Measurements from ENCODE around the gene KDM7A. TPM values are rescaled to one million over a fixed set of nuclear protein-coding genes. Genes with fewer than 3 reads are reported as not detected.
"Not testable (repeated sequence)": the region's sequence is repeated elsewhere in the genome, so short reads cannot be mapped to it uniquely, and the experiment has no call there.

The KDM7A gene
- total and polyA plus RNA-seq, 8 donors = 2.3 to 49.8 (median 17.9) TPM

- Histone ChIP-seq H3K4me1 (peaks cover 0 to 12% (median 3%) of the 10 kb centered on the region in 4 donors), H3K4me3 (no peak overlapping the region), H3K27me3 (no peaks in the 10 kb centered on the region), H3K9me3 (peaks cover 0 to 6% (median 0%) of the 10 kb centered on the region in 4 donors), H3K27ac (no peak overlapping the region), H3K36me3 (no peaks in the 10 kb centered on the region)
- TF ChIP-seq CTCF (IDR thresholded peaks at IDR 0.05) (no peak), POLR2A (IDR thresholded peaks at IDR 0.05) (no peak), POLR2AphosphoS5 (IDR thresholded peaks at IDR 0.05) (no peak), EP300 (IDR thresholded peaks at IDR 0.05) (no peak)
- intact Hi-C loops (cut with DNase I; ENCODE audit: low total_unique reads) = no loop called here
- DNase-seq = no peak
Observed at GRCh38 chr7:140203556-140203955, 26.8 kb upstream of the KDM7A start.

- H3K27me3 ChIP-seq; DNase-seq; intact Hi-C loops (cut with DNase I; ENCODE audit: low total_unique reads); H3K27ac ChIP-seq; H3K4me3 ChIP-seq; H3K36me3 ChIP-seq; H3K9me3 ChIP-seq: not testable (repeated sequence)
- 92 to 96% (median 92%) methylated on average over 6 of the region's 6 CpGs for WGBS, 5 donors
- peaks cover 0 to 12% (median 3%) of the 10 kb centered on the region in 4 donors for H3K4me1 ChIP-seq
Observed at GRCh38 chr7:140202942-140203341, 26.2 kb upstream of the KDM7A start.

GRCh38 chr7:140201393-140201792 is 24.6 kb upstream of the KDM7A start:
- WGBS, 5 donors = 81 to 93% (median 91%) methylated on average over 6 of the region's 6 CpGs
- Histone ChIP-seq H3K27me3 (no peaks in the 10 kb centered on the region), H3K27ac (no peak overlapping the region), H3K4me1 (peaks cover 0 to 12% (median 3%) of the 10 kb centered on the region in 4 donors), H3K9me3 (peaks cover 0 to 6% (median 0%) of the 10 kb centered on the region in 4 donors), H3K36me3 (no peaks in the 10 kb centered on the region), H3K4me3 (no peak overlapping the region)
- intact Hi-C loops (cut with DNase I; ENCODE audit: low total_unique reads) = no loop called here
- DNase-seq = no peak
- TF ChIP-seq CTCF (IDR thresholded peaks at IDR 0.05) (no peak), EP300 (IDR thresholded peaks at IDR 0.05) (no peak), POLR2A (IDR thresholded peaks at IDR 0.05) (no peak)

- peak; percentile 77 to 84 for DNase-seq
- H3K27ac ChIP-seq = no peak overlapping the region
- 58 to 67% (median 63%) methylated on average over 15 of the region's 15 CpGs for WGBS, 5 donors
- peaks cover 0 to 6% (median 0%) of the 10 kb centered on the region in 4 donors for H3K9me3 ChIP-seq
- no peak overlapping the region for H3K4me3 ChIP-seq
- intact Hi-C loops (cut with DNase I; ENCODE audit: low total_unique reads) = no loop called here
- no peaks in the 10 kb centered on the region for H3K27me3 ChIP-seq
- peaks cover 0 to 7% (median 3%) of the 10 kb centered on the region in 4 donors for H3K4me1 ChIP-seq
- TF ChIP-seq CTCF (IDR thresholded peaks at IDR 0.05) (no peak), EP300 (IDR thresholded peaks at IDR 0.05) (no peak), POLR2AphosphoS5 (IDR thresholded peaks at IDR 0.05) (peak; percentile 9 to 29 (median 16)), POLR2A (IDR thresholded peaks at IDR 0.05) (no peak)
- H3K36me3 ChIP-seq = no peaks in the 10 kb centered on the region
Observed at GRCh38 chr7:140200061-140200989, 23.5 kb upstream of the KDM7A start.

- WGBS, 5 donors = 81 to 88% (median 83%) methylated on average over 2 of the region's 2 CpGs
- Histone ChIP-seq H3K36me3 (no peaks in the 10 kb centered on the region), H3K27ac (no peak overlapping the region), H3K9me3 (no peaks in the 10 kb centered on the region), H3K4me3 (no peak overlapping the region), H3K4me1 (peaks cover 0 to 6% (median 3%) of the 10 kb centered on the region in 4 donors), H3K27me3 (no peaks in the 10 kb centered on the region)
- no peak for DNase-seq
- TF ChIP-seq EP300 (IDR thresholded peaks at IDR 0.05) (no peak), POLR2AphosphoS5 (IDR thresholded peaks at IDR 0.05) (no peak), CTCF (IDR thresholded peaks at IDR 0.05) (no peak), POLR2A (IDR thresholded peaks at IDR 0.05) (no peak)
- intact Hi-C loops (cut with DNase I; ENCODE audit: low total_unique reads) = no loop called here
Observed at GRCh38 chr7:140197938-140198337, 21.2 kb upstream of the KDM7A start.
